NT2/D1 (cell line): ENCODE results near the gene MYO3B.

Experiments
- DNase-seq: peaks from one replicate; pipeline ENCODE4 v3.0.0-alpha.2; 2011; ENCODE audit warnings: low read depth, low spot score
- H3K27me3 ChIP-seq: 2 replicates; pipeline ENCODE4 v1.6.0; 2011; ENCODE audit warnings: mild to moderate bottlenecking; ENCODE audit not compliant: insufficient read length, insufficient read depth
- H3K36me3 ChIP-seq: 2 replicates; pipeline ENCODE4 v1.6.1; 2011; ENCODE audit warnings: mild to moderate bottlenecking, low read length, mixed read lengths; ENCODE audit not compliant: insufficient read depth, insufficient read length
- H3K4me1 ChIP-seq: 2 replicates; pipeline ENCODE4 v1.5.1; 2011; ENCODE audit not compliant: insufficient read depth, insufficient read length
- H3K4me3 ChIP-seq: 2 replicates; pipeline ENCODE4 v1.5.1; 2011; ENCODE audit warnings: low read depth; ENCODE audit not compliant: insufficient read length
- H3K9ac ChIP-seq: 2 replicates; pipeline ENCODE4 v1.6.0; 2011; ENCODE audit warnings: low read depth; ENCODE audit not compliant: insufficient read length
- H3K9me3 ChIP-seq: 2 replicates; pipeline ENCODE4 v1.5.1; 2011; ENCODE audit warnings: mild to moderate bottlenecking, low read length; ENCODE audit not compliant: insufficient read depth
- SUZ12 ChIP-seq: IDR thresholded peaks from 2 replicates; pipeline ENCODE4 v1.6.1; 2011; ENCODE audit not compliant: insufficient read length, insufficient read depth; ENCODE audit errors: extremely low read depth
- YY1 ChIP-seq: IDR thresholded peaks from 2 replicates; pipeline ENCODE4 v1.6.1; 2011; ENCODE audit not compliant: insufficient read length, insufficient read depth
- ZNF274 ChIP-seq: IDR thresholded peaks from 2 replicates; pipeline ENCODE4 v1.6.1; 2011; ENCODE audit warnings: mild to moderate bottlenecking, low read depth, low read length

Gene MYO3B

GRCh38 chr2:170321526-170321925, 143.6 kb downstream of the MYO3B start:
- Histone ChIP-seq H3K4me1 (peaks cover 3% of the 10 kb centered on the region), H3K27me3 (no peaks in the 10 kb centered on the region), H3K9me3 (peaks cover 30% of the 10 kb centered on the region), H3K4me3 (no peak overlapping the region), H3K36me3 (no peaks in the 10 kb centered on the region), H3K9ac (no peak overlapping the region)
- no peak for TF ChIP-seq ZNF274
- no peak for TF ChIP-seq SUZ12
- no peak for TF ChIP-seq YY1
- no peak for DNase-seq

GRCh38 chr2:170322140-170322766, 144.3 kb downstream of the MYO3B start:
- H3K4me3 ChIP-seq: no peak overlapping the region
- no peak for DNase-seq
- peaks cover 3% of the 10 kb centered on the region for H3K4me1 ChIP-seq
- no peak overlapping the region for H3K9ac ChIP-seq
- no peak for TF ChIP-seq YY1
- TF ChIP-seq ZNF274: no peak
- no peaks in the 10 kb centered on the region for H3K36me3 ChIP-seq
- H3K9me3 ChIP-seq: peaks cover 30% of the 10 kb centered on the region
- H3K27me3 ChIP-seq: no peaks in the 10 kb centered on the region

GRCh38 chr2:170323743-170324142, 145.8 kb downstream of the MYO3B start:
- no peak for DNase-seq
- TF ChIP-seq SUZ12 (no peak), YY1 (no peak), ZNF274 (no peak)
- H3K4me1 ChIP-seq: peaks cover 3% of the 10 kb centered on the region
- H3K36me3 ChIP-seq: no peaks in the 10 kb centered on the region
- H3K9me3 ChIP-seq: peaks cover 28% of the 10 kb centered on the region
- H3K4me3 ChIP-seq: no peak overlapping the region
- H3K9ac ChIP-seq: no peak overlapping the region
- no peaks in the 10 kb centered on the region for H3K27me3 ChIP-seq

GRCh38 chr2:170324640-170325046, 146.7 kb downstream of the MYO3B start:
- no peak overlapping the region for H3K9ac ChIP-seq
- no peaks in the 10 kb centered on the region for H3K36me3 ChIP-seq
- peaks cover 3% of the 10 kb centered on the region for H3K4me1 ChIP-seq
- H3K4me3 ChIP-seq: no peak overlapping the region
- DNase-seq: peak; percentile 91
- peaks cover 19% of the 10 kb centered on the region for H3K9me3 ChIP-seq
- no peaks in the 10 kb centered on the region for H3K27me3 ChIP-seq
- no peak for TF ChIP-seq SUZ12
- TF ChIP-seq ZNF274: no peak
- no peak for TF ChIP-seq YY1

GRCh38 chr2:170330881-170331280, 152.9 kb downstream of the MYO3B start:
- Histone ChIP-seq H3K4me1 (peaks cover 3% of the 10 kb centered on the region), H3K9ac (no peak overlapping the region), H3K9me3 (peaks cover 17% of the 10 kb centered on the region; the same call in 1 of the 2 replicates), H3K27me3 (no peaks in the 10 kb centered on the region), H3K4me3 (no peak overlapping the region), H3K36me3 (no peaks in the 10 kb centered on the region)
- no peak for TF ChIP-seq SUZ12
- TF ChIP-seq YY1: no peak
- TF ChIP-seq ZNF274: no peak
- no peak for DNase-seq

- DNase-seq: no peak
- no peak overlapping the region for H3K9ac ChIP-seq
- no peak overlapping the region for H3K4me3 ChIP-seq
- TF ChIP-seq YY1 (no peak), ZNF274 (no peak), SUZ12 (no peak)
- H3K9me3 ChIP-seq: peaks cover 17% of the 10 kb centered on the region; the same call in 1 of the 2 replicates
- H3K27me3 ChIP-seq: no peaks in the 10 kb centered on the region
- H3K36me3 ChIP-seq: no peaks in the 10 kb centered on the region
- no peaks in the 10 kb centered on the region for H3K4me1 ChIP-seq
These were observed 154.9 kb downstream of the MYO3B start for GRCh38 chr2:170332676-170333402.

GRCh38 chr2:170335351-170335750, 157.4 kb downstream of the MYO3B start:
- Histone ChIP-seq H3K9ac (no peak overlapping the region), H3K9me3 (peaks cover 17% of the 10 kb centered on the region; the same call in 1 of the 2 replicates), H3K27me3 (no peaks in the 10 kb centered on the region), H3K36me3 (no peaks in the 10 kb centered on the region), H3K4me1 (no peaks in the 10 kb centered on the region), H3K4me3 (no peak overlapping the region)
- no peak for TF ChIP-seq ZNF274
- TF ChIP-seq SUZ12: no peak
- TF ChIP-seq YY1: no peak
- no peak for DNase-seq
